ENCODE data around the gene HOXA2. TPM values are rescaled to one million over a fixed set of nuclear protein-coding genes. Genes with fewer than 3 reads are reported as not detected.

HOXA2 gene
- total RNA-seq, 1 donor from 2014 or later = not detected

DNA sequence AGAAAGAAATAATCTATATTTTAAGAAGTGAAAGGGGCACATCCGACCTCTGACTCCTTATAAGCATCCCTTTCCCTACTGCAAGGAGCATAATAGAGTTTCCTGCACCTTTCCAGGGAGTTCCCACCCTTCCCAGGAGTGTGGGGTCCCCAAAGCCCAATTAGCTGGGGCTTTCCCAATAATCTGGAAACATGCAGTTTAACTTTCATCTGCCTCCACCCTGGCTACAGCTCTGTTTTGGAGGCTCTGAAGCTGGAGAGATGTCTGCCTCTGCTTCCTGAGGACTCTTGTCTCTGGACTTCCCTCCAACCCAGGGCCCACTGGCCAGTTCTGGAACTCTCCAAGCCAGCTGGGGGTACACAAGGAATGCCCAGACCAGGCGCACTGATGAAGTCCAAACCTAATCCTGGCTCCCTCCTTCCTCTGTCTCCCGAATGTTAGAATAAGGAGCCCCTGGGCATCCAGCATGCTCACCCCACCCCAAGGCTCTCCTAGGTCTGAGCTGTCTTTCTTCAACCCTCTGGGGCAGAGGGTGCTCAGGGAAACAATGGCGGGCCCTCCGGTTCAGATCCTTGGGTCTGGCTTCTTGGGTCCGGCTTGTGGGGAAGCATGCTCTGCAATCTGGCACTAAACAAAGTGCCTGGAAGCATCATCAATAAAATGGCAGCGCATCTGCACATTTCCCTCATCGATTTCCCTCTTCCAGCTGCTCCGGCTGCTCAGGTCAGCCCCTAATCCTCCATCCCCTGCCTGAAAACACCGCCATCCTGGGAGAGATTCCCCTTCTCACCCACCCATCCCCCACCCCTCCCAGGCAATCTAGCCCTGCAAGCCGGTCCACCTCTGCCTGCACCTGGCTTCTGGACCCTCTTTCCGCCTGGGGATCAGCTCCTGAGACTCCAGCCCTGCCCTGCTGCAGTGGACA lies 14.7 kb upstream of the HOXA2 start:
- Mint-ChIP-seq H3K4me1 (ENCODE audit: low read depth) (no peaks in the 10 kb centered on the region), H3K36me3 (ENCODE audit: low read depth) (no peaks in the 10 kb centered on the region), H3K27ac (no peak overlapping the region), H3K4me3 (no peak overlapping the region), H3K27me3 (ENCODE audit: insufficient read depth) (peaks cover 6% of the 10 kb centered on the region), H3K9me3 (no peaks in the 10 kb centered on the region)
- DNase-seq (ENCODE audit: low spot score) = no peak
- intact Hi-C loops (cut with micrococcal nuclease) = no loop called here

- Mint-ChIP-seq H3K27me3 (ENCODE audit: insufficient read depth) (peaks cover 6% of the 10 kb centered on the region), H3K4me1 (ENCODE audit: low read depth) (no peaks in the 10 kb centered on the region), H3K4me3 (no peak overlapping the region), H3K9me3 (no peaks in the 10 kb centered on the region), H3K27ac (no peak overlapping the region), H3K36me3 (ENCODE audit: low read depth) (no peaks in the 10 kb centered on the region)
- DNase-seq (ENCODE audit: low spot score) = no peak
- intact Hi-C loops (cut with micrococcal nuclease) = no loop called here
Observed at GRCh38 chr7:27116031-27116961, 13.8 kb upstream of the HOXA2 start.

DNA sequence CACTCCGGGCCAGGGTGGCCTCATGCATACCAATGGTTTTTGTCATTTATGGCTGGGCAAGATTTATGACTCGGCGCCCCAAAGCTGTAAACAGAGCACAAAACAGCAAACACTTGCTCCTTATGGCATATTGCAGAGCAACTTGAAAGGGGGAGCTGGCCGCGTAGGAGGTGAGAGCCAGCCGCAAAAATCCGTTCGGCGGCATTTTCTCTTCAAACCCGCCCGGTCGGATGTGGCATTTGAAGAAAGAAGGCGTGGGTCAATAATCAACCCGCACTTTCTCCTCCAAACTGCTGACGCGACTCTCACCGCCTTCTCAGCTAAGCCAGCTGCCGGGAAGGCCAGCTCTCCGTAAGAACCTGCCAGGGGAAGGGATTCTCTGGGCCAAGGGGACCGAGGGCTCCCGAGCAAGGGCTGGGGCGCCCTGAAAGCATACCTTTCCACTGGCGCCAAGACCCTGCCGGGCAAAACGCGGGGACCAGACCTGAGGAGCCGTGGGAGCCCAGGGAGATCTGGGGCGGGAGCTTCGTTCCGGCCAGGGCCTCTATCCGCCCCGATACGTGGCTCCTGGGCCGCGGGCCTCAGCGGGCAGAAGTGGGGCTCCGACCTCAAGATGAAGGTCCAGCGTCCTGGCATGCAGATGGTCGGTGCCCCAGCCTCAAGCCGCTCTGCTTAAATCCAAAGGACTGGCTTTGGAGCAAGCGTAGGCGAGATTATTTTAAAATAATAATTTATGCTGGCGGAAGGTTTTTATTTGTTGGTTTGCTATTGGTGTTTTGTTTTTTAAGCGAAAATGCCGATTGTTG lies 12.9 kb upstream of the HOXA2 start:
- H3K9me3 Mint-ChIP-seq = no peaks in the 10 kb centered on the region
- peaks cover 6% of the 10 kb centered on the region for H3K27me3 Mint-ChIP-seq (ENCODE audit: insufficient read depth)
- H3K27ac Mint-ChIP-seq = no peak overlapping the region
- H3K36me3 Mint-ChIP-seq (ENCODE audit: low read depth) = no peaks in the 10 kb centered on the region
- intact Hi-C loops (cut with micrococcal nuclease) = no loop called here
- DNase-seq (ENCODE audit: low spot score) = no peak
- H3K4me1 Mint-ChIP-seq (ENCODE audit: low read depth) = no peaks in the 10 kb centered on the region
- no peak overlapping the region for H3K4me3 Mint-ChIP-seq

DNA sequence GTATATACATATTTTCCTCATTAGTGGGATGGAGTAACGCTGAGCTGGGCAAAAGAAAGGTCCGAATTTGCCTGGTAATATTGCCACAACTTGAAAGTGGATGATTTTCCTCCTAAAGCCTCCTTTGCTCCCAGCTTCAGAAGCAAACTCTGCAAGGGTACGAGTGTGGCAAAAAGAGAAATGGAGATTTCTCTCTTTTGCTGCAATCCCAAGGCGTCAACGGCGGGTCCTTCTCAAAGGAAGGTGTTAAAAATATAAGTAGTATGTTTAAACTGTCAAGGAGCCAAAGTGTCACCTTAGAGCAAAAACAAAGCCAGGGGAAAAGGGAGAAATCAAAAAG lies 12.4 kb upstream of the HOXA2 start:
- H3K36me3 Mint-ChIP-seq (ENCODE audit: low read depth) = no peaks in the 10 kb centered on the region
- no peak overlapping the region for H3K4me3 Mint-ChIP-seq
- H3K27ac Mint-ChIP-seq = no peak overlapping the region

DNA sequence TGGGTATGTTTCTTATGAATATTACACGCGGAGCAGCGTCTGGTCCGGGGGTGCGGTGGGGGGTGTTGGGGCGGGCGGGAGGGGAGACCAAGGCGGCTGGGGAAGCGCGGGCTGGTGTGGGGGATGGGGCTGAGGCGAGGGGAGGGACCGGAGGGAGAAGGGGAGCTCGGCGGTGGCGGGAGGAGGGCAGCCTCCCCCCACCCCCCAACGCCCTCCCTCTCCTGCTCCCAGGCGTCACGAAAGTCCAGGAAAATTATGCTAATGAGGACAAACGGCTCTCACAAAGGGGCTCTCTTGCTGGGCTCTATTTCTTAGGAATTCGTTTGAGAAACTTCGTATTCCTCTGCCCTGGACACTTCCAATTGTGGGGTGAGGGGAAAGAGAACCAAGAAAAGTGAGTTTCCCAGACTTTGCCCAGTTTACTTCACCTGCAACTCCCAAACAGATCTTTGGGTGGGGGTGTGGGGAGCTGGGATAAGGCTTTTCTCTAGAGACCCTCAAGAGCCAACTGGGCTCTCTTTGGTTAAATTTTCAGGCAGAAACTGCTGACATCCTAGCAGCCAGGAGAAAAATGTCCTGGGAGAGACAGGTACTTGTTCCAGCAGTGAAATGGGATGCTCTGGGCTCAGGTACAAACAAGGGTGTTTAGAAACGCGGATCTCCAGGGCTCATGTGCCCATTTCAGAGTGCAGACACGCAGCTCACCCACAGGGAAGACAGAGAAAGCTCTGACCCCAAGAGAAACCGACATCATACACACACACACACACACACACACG lies 11.7 kb upstream of the HOXA2 start:
- Mint-ChIP-seq H3K36me3 (ENCODE audit: low read depth) (no peaks in the 10 kb centered on the region), H3K4me1 (ENCODE audit: low read depth) (no peaks in the 10 kb centered on the region), H3K27me3 (ENCODE audit: insufficient read depth) (peaks cover 6% of the 10 kb centered on the region), H3K27ac (no peak overlapping the region), H3K9me3 (no peaks in the 10 kb centered on the region), H3K4me3 (no peak overlapping the region)
- intact Hi-C loops (cut with micrococcal nuclease) = no loop called here
- DNase-seq (ENCODE audit: low spot score) = no peak

More for the DNA sequence above, 12.4 kb upstream of the HOXA2 start:
- no peaks in the 10 kb centered on the region for H3K9me3 Mint-ChIP-seq
- no peaks in the 10 kb centered on the region for H3K4me1 Mint-ChIP-seq (ENCODE audit: low read depth)
- intact Hi-C loops (cut with micrococcal nuclease) = no loop called here
- H3K27me3 Mint-ChIP-seq (ENCODE audit: insufficient read depth) = peaks cover 5% of the 10 kb centered on the region
- no peak for DNase-seq (ENCODE audit: low spot score)

GRCh38 chr7:27112955-27113949 lies 10.8 kb upstream of the HOXA2 start:
- Mint-ChIP-seq H3K9me3 (no peaks in the 10 kb centered on the region), H3K4me3 (no peak overlapping the region), H3K27ac (no peak overlapping the region), H3K27me3 (ENCODE audit: insufficient read depth) (peaks cover 4% of the 10 kb centered on the region), H3K4me1 (ENCODE audit: low read depth) (no peaks in the 10 kb centered on the region), H3K36me3 (ENCODE audit: low read depth) (no peaks in the 10 kb centered on the region)
- intact Hi-C loops (cut with micrococcal nuclease) = no loop called here
- DNase-seq (ENCODE audit: low spot score) = no peak

DNA sequence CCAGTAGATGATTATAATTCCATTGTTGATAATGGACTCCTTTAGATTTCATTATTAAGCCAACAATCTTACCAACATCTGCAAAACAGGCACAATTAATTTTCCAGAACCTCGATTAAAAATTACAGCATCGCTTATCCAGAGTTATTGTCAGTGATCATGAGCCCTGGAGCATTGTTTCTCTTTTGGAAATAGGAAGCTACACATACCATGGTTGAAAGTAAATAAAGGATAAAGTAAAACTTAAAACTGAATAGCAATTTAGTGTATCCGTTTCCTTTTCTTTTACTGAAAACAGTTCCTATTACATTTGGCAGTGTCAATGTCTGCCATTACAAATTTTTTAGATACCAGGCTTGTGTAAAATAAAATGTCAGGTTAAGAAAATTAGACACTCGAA lies 9.9 kb upstream of the HOXA2 start:
- no peaks in the 10 kb centered on the region for H3K9me3 Mint-ChIP-seq
- H3K27me3 Mint-ChIP-seq (ENCODE audit: insufficient read depth) = peaks cover 4% of the 10 kb centered on the region
- H3K4me3 Mint-ChIP-seq = no peak overlapping the region
- H3K36me3 Mint-ChIP-seq (ENCODE audit: low read depth) = no peaks in the 10 kb centered on the region
- H3K27ac Mint-ChIP-seq = no peak overlapping the region
- no peak for DNase-seq (ENCODE audit: low spot score)
- H3K4me1 Mint-ChIP-seq (ENCODE audit: low read depth) = no peaks in the 10 kb centered on the region
- intact Hi-C loops (cut with micrococcal nuclease) = no loop called here

DNA sequence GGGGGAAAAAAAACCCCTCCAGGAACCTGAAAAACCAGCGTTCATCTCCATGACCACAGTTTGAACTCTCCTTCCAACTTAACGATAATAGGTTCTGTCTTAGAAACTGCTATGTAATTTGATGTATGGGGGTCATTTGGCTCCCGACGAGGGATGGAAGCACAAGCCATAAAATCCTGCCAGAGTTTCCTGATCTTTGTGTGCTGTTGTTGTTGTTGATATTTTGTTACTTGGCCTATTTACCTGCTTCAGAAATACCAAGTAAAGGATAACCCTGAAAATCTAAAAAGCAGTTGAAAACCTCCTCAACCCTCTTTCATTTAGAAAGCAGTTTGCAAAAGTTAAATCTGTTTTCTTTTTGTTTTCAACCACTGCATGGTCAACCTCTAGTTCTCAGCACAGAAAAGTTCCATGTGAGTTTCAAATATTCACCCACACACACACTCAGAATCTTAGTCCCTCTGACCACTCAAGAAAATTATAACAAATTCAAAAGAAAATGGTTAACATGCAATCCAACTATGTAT lies 9.3 kb upstream of the HOXA2 start:
- intact Hi-C loops (cut with micrococcal nuclease) = no loop called here
- Mint-ChIP-seq H3K36me3 (ENCODE audit: low read depth) (no peaks in the 10 kb centered on the region), H3K27me3 (ENCODE audit: insufficient read depth) (peaks cover 4% of the 10 kb centered on the region), H3K9me3 (no peaks in the 10 kb centered on the region), H3K4me3 (no peak overlapping the region), H3K27ac (no peak overlapping the region), H3K4me1 (ENCODE audit: low read depth) (no peaks in the 10 kb centered on the region)
- no peak for DNase-seq (ENCODE audit: low spot score)

- H3K4me1 Mint-ChIP-seq (ENCODE audit: low read depth) = no peaks in the 10 kb centered on the region
- peaks cover 4% of the 10 kb centered on the region for H3K27me3 Mint-ChIP-seq (ENCODE audit: insufficient read depth)
- no peak overlapping the region for H3K4me3 Mint-ChIP-seq
- no peak overlapping the region for H3K27ac Mint-ChIP-seq
- no peaks in the 10 kb centered on the region for H3K36me3 Mint-ChIP-seq (ENCODE audit: low read depth)
- intact Hi-C loops (cut with micrococcal nuclease) = no loop called here
- DNase-seq (ENCODE audit: low spot score) = no peak
- no peaks in the 10 kb centered on the region for H3K9me3 Mint-ChIP-seq
Observed at GRCh38 chr7:27111042-27111750, 8.7 kb upstream of the HOXA2 start.

GRCh38 chr7:27110186-27111031 lies 7.9 kb upstream of the HOXA2 start:
- Mint-ChIP-seq H3K9me3 (no peaks in the 10 kb centered on the region), H3K4me1 (ENCODE audit: low read depth) (no peaks in the 10 kb centered on the region), H3K27me3 (ENCODE audit: insufficient read depth) (peaks cover 4% of the 10 kb centered on the region), H3K27ac (no peak overlapping the region), H3K36me3 (ENCODE audit: low read depth) (no peaks in the 10 kb centered on the region), H3K4me3 (no peak overlapping the region)
- intact Hi-C loops (cut with micrococcal nuclease) = no loop called here
- DNase-seq (ENCODE audit: low spot score) = no peak

All from activated T-helper 1 cell treated with anti-CD3 and anti-CD28 coated beads, Interleukin-12 subunit alpha, Interleukin-12 subunit beta, Interleukin-2, Interleukin-4 antibody, amounts not matched to agents 30 ng/mL and 10 ng/mL and 1 ng/mL, durations not matched to agents 14 hours and 24 hours and 36 hours (primary cell).